Hepatocyte (in vitro differentiated cells): ENCODE measurements around the gene SLC16A3.

Source experiments
- CTCF ChIP-seq: fragments of 200-600 bp; sonication (generic); IDR thresholded peaks from 2 replicates; pipeline ENCODE4 v1.5.1; 2016; ENCODE audit warnings: antibody characterized with exemption, mild to moderate bottlenecking; ENCODE audit not compliant: poor library complexity
- EZH2phosphoT487 ChIP-seq: fragments of 200-600 bp; sonication (generic); IDR thresholded peaks from one replicate; pipeline ENCODE4 v1.6.1; 2018; ENCODE audit warnings: antibody characterized with exemption, mild to moderate bottlenecking, low read depth, moderate library complexity; ENCODE audit not compliant: unreplicated experiment, severe bottlenecking

GRCh38 chr17:82270651-82271050 is 41.8 kb downstream of the SLC16A3 start:
- TF ChIP-seq CTCF (no peak), EZH2phosphoT487 (no peak)
